A549 (cell line): ENCODE data around the gene GRK2.

Experiments
- CEBPB ChIP-seq, 2 experiments: fragments of >200 bp in 1 of 2; sonication (Bioruptor Twin) in 1 of 2; formaldehyde crosslinking in 1 of 2; IDR thresholded peaks; 2 replicates each; pipeline ENCODE4 v1.6.1; 2012 to 2016
- CTCF ChIP-seq: fragments of >200 bp; sonication (Bioruptor Twin); formaldehyde crosslinking; IDR thresholded peaks from 3 replicates; pipeline ENCODE4 v1.5.1; 2016
- ELK1 ChIP-seq: fragments of 150-350 bp; IDR thresholded peaks from 2 replicates; pipeline ENCODE4 v1.6.1; 2014; ENCODE audit warnings: low read depth, mild to moderate bottlenecking, low read length
- EP300 ChIP-seq, 2 experiments: fragments of >200 bp; sonication (Bioruptor Twin); formaldehyde crosslinking; IDR thresholded peaks; 2 replicates in 1 of 2; 3 replicates in 1 of 2; pipeline ENCODE4 v1.6.1; 2016 to 2017
- ESRRA ChIP-seq: fragments of 150-350 bp; IDR thresholded peaks from 2 replicates; pipeline ENCODE4 v1.6.1; 2014; ENCODE audit warnings: mild to moderate bottlenecking, low read length, borderline replicate concordance
- JUN ChIP-seq, 2 experiments: fragments of >200 bp; sonication (Bioruptor Twin); formaldehyde crosslinking; IDR thresholded peaks; 2 replicates in 1 of 2; 3 replicates in 1 of 2; pipeline ENCODE4 v1.6.1; 2016 to 2017
- MAZ ChIP-seq: fragments of 150-350 bp; IDR thresholded peaks from 2 replicates; pipeline ENCODE4 v1.6.1; 2014; ENCODE audit warnings: antibody characterized with exemption, low read depth, low read length, borderline replicate concordance
- MYC ChIP-seq: IDR thresholded peaks from 2 replicates; pipeline ENCODE4 v1.6.1; 2012; ENCODE audit warnings: mild to moderate bottlenecking, inconsistent platforms, low read length, improper control_type of control experiment, borderline replicate concordance
- POLR2A ChIP-seq: IDR thresholded peaks from 2 replicates; pipeline ENCODE4 v1.6.1; 2012; ENCODE audit warnings: mild to moderate bottlenecking, low read length
- POLR2AphosphoS2 ChIP-seq: conservative IDR thresholded peaks from 2 replicates; pipeline ENCODE4 v1.6.1; 2012; ENCODE audit warnings: low read length, improper control_type of control experiment, inconsistent platforms
- REST ChIP-seq: fragments of 200-600 bp; sonication (generic); IDR thresholded peaks from 2 replicates; pipeline ENCODE4 v1.6.1; 2016; ENCODE audit warnings: antibody characterized with exemption, mild to moderate bottlenecking, moderate library complexity

- TF ChIP-seq CEBPB (IDR thresholded peaks at IDR 0.05) (no peak), POLR2A (no peak), CTCF (no peak), POLR2AphosphoS2 (no peak), JUN (IDR thresholded peaks at IDR 0.05) (no peak), EP300 (IDR thresholded peaks at IDR 0.05) (no peak), ESRRA (no peak), MAZ (no peak), REST (no peak), ELK1 (no peak), MYC (no peak)
These were observed 27.1 kb upstream of the GRK2 start for GRCh38 chr11:67238894-67239782.
